GM21529 (cell line): ENCODE results near the gene ESX1.
"Not testable (repeated sequence)": the region's sequence is repeated elsewhere in the genome, so short reads cannot be mapped to it uniquely, and the experiment has no call there.

Experiments
- ATAC-seq: cut with Tn5 transposase; IDR thresholded peaks from one replicate; pipeline ENCODE4 v1.9.1; 2021; ENCODE audit not compliant: unreplicated experiment

The ESX1 gene

DNA sequence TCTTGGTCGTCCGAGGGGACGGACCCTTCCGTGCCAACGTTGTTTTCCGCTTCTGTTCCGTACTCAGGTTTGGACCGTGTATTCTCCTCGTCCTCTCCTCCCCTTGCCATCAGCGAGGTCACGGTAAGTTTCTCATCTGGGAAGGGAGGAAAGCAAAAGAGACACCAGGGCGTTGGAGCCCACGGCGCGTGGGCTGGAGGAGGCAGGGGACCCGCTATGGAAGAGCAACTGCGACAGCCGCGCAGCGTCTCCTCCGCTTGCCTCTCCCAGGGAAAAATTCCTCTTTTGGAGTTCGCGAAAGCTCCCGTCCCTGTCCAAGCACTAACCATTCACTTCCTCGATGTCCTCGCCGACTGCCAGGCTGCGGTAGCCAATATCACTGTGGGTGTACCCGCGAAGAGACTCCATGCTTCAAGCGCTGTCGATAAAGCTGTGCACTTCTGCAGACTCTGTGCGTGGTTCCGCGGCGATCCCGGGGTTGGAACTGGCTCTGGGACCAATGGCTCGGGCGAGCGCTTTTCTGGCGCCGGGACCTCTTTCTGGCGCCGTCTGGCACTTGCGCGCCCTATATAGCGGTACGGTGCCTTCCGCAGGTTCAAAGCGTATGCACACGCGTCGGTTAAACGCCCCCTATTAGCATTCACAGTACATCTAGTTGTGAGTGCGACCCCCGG is at the start of gene ESX1:
TSS of gene ESX1 (minus strand) at position 492 of the 674 bp plus-strand sequence. CDS start at position 408, 84 bp downstream.
- ATAC-seq: no peak

DNA sequence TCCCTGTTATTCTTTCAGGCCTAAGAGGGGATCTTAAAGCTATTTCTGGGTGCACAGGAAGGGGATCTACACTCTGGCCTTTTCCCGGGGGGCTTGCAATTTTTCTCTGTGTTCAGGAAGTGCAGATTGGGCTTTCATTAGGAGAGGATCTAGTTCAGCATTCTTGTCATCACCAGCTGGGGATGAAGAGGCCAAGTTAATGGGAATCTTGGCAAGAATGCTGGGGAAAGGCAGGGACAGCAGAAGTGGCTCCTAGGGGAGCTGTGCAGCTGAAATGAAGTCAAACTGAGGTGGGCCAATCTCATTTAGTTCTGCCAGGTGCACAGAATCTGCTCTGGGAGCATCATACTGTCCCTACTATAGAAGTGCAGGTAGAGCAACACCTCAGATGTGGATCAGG is 40.9 kb upstream of the ESX1 start:
- ATAC-seq: no peak

DNA sequence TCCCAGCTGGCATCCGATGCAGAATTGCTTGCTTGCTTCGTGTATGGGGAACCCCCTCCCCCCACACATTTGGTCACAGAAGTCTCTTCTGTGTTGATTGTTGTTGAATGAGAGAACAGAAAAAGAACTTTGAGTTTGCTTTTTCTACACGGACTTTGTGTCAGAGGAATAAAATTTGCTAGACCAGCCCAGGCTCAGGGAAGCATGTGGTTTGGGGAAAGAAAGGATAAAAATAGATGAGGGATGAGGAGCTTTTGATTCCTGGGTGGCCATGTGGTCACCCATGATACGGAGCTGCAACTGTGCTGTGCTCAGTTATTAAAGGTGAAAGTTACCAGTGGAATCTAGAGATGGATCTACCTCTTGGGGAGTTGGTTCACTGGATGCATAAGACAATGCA is 34.2 kb upstream of the ESX1 start:
- ATAC-seq: no peak

DNA sequence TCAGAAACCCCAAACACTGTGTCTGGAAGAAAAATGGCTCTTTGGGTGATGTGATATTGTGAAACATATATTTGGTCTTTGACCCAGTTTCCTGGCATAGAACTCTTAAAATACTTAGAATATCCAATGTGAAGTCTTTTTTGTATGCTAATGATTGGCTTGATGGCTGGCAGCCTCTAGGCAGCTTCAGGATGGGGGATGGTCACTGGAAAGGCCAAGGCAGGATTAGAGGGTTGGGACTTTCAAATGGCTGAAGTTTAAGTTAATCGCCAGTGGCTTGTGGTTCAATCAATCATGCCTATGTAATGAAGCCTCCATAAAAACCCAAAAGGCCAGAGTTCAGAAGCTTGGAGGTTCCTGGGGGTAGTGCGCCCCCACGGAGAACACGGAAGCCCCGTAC is 33.5 kb upstream of the ESX1 start:
- ATAC-seq: no peak

DNA sequence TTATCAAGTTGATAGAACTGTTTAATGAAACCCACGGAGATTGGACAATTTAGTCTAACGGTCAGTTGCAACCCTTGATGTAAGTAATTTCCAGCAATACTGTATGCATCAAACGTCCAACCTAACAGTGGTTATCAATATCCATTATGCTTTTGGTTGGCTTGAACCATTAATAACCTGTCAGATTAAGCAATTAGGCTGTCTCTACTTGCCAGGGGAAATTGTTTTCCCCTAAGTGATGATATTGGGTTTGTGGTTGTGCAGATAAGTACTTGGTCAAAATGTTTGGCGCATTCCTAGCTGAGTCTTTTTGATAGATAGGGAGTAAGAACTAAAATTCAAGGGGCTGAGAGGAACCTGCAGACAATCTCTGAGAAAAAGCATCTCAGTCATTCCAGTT is 30.5 kb upstream of the ESX1 start:
- ATAC-seq: no peak

DNA sequence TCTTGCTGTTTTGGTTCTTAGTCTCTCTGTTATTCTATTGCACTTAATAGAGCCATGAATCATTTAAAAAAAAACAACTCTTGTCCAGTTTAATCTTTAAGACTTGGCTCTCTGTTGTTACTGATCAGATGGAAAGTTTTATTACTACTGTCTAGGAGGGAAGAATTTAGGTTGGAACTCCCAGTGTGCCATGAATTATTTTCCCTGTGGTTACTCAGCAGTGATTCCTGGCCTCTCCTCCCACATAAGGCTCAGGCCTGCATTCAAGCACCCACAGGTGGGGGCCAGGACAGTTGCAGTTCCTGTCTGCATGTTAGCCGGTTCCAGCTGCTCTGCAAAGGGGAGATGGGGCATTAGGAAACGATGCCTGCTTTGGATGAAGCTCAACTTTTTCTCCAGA is 29.8 kb upstream of the ESX1 start:
- no peak for ATAC-seq

DNA sequence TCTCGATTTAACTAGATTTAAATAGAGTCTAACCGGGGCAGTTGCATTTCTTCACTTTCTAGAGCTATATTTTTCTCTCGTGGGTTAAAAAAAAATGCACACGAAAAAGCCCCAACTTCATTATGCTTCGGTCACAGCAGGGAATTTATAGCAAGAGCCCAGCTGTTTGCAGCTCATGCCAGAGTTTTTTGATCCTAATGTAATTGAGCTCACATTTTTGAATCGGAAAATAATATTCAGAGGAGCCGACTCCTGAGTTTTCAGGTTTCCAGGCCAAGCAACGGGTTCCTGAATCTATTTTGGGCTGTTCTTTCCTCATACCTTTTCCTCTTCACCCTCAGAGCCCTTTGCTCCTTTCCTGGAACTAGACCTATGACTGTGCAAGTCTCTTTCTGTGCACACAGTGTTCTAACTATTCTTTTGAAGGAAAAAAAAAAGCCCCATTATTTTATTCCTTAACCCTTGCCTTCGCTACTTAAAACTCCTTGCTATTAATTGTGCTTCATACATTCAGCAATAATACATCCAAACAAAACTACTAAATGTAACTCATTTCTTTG is 27.5 kb upstream of the ESX1 start:
- no peak for ATAC-seq

DNA sequence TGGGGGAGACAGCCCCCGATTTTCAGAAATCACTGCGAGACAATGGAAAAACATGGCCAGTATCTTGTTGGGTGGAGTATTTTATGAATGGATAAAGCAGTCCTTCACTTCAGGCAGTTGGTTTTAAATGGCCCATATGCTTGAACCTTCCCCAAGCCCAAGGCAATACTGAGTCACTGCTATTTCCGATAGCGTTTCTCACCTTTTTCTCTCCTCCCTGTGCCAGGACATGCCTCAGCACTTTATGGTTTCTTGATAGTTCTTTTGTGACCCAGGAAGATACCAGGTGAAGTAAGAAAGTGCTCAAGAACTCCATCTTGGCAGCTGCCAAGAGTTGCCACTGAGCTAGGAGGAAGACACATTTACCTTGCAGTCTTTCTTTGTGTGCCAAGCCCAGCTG is 26.8 kb upstream of the ESX1 start:
- ATAC-seq: no peak

DNA sequence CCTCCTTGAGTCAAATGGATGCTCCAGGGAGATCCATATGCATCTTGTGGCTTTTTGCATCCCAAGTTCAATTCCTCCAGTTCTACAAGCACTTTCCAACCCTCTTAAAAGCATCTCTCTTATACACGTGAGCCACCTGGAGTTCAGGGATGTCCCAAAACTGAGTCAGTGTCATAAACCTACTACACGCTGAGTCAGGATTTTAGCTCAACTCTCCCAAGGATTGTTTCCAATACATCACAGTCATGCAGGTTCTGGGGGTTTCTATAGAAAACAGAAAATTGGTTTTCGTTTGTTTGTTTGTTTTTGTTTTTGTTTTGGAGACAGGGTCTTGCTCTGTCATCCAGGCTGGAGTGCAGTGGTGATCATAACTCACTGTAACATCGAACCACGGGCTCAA is 25.9 kb upstream of the ESX1 start:
- no peak for ATAC-seq

DNA sequence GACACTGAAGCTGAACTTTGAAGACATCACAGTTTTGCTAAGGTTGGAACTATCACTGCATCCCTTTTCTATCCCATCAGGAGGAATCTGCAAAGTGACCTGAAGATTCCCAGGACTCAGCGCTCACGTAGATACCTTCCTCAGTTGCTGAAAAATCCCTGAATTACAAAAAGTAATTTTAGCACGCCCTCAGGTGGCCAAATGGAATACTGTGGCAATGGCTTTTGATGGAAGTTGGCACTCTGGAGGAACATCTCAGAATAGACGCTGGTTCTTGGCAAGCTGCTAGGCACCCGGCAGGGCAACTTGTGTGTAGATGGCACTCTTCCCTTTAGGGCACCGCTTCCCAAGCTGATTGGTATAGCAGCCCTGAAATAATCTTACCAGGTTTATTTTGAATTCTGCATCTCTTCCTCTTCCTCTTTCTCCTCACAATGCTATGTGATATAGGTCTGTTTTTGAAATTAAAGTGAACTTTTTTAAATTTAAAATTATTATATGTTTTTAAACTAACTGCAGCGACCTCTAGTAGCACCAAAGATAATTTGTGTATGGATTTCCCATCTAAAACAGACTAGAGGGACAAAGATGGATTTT is 16.3 kb upstream of the ESX1 start:
- peak; percentile 51 for ATAC-seq

DNA sequence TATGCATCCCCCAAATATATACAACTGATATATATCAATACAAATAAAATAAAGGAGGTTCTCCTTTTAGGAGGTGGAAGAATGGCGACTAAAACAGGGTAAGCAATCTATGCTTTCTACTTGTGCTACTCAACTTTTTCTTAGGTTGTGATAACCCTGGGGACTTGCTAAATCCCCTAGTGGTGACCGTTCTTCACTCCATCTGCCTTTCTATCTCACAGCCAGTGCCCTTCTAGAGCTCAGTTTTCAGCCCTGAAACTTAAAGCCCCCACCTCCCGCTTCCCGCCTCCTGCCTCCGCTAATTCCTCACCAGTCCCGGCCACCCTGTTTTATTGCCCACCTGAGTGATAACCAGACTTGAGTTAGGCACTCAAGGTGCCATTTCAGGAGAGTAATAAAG is 15.5 kb upstream of the ESX1 start:
- ATAC-seq: no peak

DNA sequence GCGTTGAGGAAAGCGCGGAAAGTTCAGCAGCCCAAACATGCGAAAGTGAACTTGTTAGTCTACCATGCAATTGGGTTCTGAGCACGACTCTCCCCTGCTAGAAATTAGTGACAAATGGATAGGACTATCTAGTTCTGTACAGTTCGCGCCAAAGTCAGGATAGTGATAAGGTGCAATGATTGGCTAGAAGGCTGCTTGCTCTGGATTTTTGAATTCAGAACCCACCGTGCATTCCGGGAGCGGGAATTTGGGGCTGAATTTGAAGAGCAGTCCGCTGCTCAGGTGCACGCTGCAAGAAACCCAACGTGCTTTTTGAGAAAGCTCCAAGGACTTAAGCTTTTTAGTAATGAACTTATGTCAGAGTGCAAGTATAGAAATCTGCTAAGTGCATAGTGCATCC is 732 bp upstream of the ESX1 start:
- ATAC-seq: no peak

DNA sequence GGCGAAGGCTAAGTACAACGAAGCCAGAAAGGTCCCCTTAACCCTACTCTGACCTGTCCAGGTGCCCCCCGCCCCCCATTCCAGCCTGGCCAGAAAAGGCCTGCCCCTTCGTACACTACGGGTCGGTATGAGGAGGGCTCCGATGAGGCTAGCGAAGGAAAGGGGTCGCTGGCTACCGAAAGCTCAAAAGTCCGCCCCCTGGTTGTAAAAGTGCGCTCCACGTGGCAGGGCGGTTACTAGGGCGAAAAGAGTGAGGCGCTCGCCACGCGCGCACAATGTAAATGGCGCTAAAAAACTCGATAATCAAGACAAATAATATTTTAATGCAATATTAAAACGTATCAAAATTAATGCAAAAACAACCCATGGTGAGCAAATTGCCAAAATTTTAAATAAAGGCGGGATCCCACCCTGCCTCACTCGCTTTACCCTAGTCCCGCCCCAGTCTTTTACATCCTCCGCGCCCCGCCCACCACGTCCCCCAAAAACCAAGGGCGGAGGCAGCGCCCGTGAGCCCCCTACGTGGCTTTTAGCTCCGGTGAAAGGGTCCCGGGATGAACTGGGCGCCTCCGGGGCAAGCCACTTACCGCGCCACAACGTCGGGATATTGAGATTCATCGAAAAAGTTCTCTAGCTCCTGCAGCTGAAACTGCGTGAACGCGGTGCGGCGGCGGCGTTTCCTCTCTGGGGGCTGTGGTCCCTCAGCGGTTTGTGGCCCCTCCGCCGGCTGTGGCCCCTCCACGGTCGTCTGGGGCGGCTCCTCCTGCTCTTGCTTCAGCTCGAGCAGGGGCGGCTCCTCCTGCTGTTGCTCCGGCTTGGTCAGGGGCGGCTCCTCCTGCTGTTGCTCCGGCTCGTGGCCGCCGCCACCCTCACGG is 929 bp downstream of the ESX1 start:
- no peak for ATAC-seq

DNA sequence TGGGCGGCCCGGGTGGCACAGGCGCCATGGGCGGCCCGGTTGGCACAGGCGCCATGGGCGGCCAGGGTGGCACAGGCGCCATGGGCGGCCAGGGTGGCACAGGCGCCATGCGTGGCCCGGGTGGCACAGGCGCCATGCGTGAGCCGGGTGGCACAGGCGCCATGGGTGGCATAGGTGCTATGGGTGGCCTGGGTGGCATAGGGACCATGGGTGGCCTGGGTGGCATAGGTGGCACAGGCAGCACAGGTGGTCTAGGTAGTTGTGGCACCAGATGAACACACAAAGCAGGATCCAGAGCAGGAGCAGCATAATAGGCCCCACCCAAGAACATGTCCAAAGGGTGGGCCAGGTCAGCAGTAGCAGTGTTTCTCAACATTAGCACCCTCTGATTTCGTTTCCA is 4.3 kb downstream of the ESX1 start:
- no peak for ATAC-seq

DNA sequence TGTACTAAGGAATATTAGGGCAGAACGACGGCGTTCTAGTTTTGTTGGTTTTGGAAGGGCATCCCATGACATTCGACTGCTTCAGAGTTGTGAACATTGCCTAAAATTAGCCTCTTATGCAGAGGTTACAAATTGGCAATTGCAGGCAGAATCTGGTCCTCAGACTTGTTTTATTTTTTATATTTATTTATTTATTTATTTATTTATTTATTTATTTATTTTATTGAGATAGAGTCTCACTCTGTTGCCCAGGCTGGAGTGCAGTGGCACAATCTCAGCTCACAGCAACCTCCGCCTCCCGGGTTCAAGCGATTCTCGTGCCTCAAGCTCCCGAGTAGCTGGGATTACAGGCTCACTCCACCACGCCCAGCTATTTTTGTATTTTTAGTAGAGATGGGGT is 24.7 kb downstream of the ESX1 start:
- ATAC-seq: not testable (repeated sequence)

DNA sequence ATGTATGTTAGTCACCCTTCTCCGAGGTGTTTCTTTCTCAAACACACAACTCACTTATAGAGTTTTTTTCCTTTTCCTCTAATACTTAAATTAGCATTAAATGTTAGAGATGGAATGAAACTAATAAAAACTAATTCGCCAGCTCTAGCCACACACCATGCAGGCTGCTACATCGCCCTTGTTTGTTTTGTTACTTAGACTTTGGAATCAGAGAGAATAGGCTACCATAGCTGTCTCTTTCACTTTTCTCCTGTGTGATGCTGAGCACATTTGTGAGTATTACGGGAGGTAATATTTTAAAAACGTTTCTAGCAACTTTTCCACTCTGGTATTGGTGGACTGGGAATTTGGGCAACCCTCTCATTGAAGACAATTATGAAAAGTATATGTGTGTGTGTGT is 43.5 kb downstream of the ESX1 start:
- ATAC-seq: no peak

DNA sequence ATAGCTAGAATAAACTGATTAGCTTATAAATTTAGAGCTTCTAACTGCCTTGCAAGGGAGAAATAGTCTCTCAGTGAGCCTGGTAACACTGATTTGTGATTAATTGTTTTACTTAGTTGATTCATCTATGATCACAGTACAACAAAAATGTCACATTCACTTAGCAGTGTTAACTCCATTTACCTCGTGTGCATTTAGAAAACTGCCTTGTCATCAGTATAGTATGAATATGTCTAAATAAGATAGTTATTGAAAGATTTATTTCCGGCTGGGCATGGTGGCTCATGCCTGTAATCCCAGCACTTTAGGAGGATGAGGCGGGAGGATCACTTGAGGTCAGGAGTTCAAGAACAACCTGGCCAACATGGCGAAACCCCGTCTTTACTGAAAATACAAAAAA is 49.2 kb downstream of the ESX1 start:
- no peak for ATAC-seq
